ENCODE results near the gene THOC7. TPM values are rescaled to one million over a fixed set of nuclear protein-coding genes. Genes with fewer than 3 reads are reported as not detected.

The THOC7 gene
- total and polyA plus RNA-seq, 2 donors (not counting 3 experiments of a cell fraction or from before 2014, with no cell fraction given), result 16.9 to 68.7 TPM

DNA sequence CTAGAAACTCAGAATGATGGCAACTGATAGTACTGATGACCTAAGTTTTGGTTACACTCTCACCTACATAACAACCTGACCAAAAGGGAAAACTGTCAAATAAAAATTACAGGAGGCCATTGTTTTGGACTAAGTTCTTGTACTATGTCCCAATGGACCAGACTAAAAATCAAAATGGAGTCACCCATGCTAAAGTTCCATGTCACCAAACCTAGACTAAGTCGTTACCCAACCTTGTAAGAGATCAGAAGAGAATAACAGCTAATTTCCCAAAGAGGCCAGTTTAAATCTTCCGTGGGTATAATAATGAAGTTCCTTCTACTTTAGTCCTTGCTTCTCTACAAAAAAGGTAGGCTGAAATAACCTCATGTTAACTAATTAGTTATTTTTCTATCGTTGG lies 12.3 kb downstream of the THOC7 start:
- intact Hi-C loops (cut with micrococcal nuclease), result no loop called here
- no peak overlapping the region for H3K4me3 ChIP-seq (replicated peaks in 1 of 3; ENCODE audit: insufficient read depth in 1 of 3, low read depth in 1 of 3, low read length in 3 of 3)
- no peak overlapping the region for H2AFZ ChIP-seq (ENCODE audit: low read depth, low read length)
- H3K9ac ChIP-seq (replicated peaks; ENCODE audit: extremely low read depth, insufficient read depth, low read length), result no peak overlapping the region
- no peaks in the 10 kb centered on the region for H3K36me3 ChIP-seq (ENCODE audit: control insufficient read depth in 2 of 2, extremely low read depth in 1 of 2, insufficient read depth in 2 of 2, low read length in 2 of 2)
- no peaks in the 10 kb centered on the region for H3K9me1 ChIP-seq (replicated peaks; ENCODE audit: control insufficient read depth, extremely low read depth, insufficient read depth, low read length)
- CTCF ChIA-PET, result interaction anchor here (0.9 kb wide), 1 partner anchor 9 kb away, joined by 5 read pairs; no protein-coding TSS in a partner anchor
- no peak for FAIRE-seq
- BruUV-seq (replicated peaks), result no TSS peak
- peaks cover 22% of the 10 kb centered on the region for H3K79me2 ChIP-seq (ENCODE audit: control insufficient read depth, insufficient read depth, low read length)
- no peaks in the 10 kb centered on the region for H3K4me1 ChIP-seq (ENCODE audit: control insufficient read depth, extremely low read depth, insufficient read depth, low read length)
- dilution Hi-C loops (cut with MboI; ENCODE audit: extremely low pct_ligation_motif_present, low sequenced_read_pairs), result no loop called here
- no peaks in the 10 kb centered on the region for H3K27me3 ChIP-seq (ENCODE audit: control insufficient read depth in 2 of 2, insufficient read depth in 2 of 2, low read length in 2 of 2)
- POLR2A ChIA-PET, result no interaction called here
- no peaks in the 10 kb centered on the region for H3K9me3 ChIP-seq (replicated peaks; ENCODE audit: control insufficient read depth, insufficient read depth, low read length)
- no peak overlapping the region for H3K4me2 ChIP-seq (ENCODE audit: insufficient read depth, low read length)
- H3K27ac ChIP-seq (ENCODE audit: insufficient read depth, low read depth, low read length), result no peak overlapping the region
- H4K20me1 ChIP-seq (replicated peaks; ENCODE audit: control insufficient read depth, extremely low read depth, insufficient read depth, low read length), result no peaks in the 10 kb centered on the region
- no peak for DNase-seq (ENCODE audit: low read depth, low spot score)
- TF ChIP-seq, protein P1, sequence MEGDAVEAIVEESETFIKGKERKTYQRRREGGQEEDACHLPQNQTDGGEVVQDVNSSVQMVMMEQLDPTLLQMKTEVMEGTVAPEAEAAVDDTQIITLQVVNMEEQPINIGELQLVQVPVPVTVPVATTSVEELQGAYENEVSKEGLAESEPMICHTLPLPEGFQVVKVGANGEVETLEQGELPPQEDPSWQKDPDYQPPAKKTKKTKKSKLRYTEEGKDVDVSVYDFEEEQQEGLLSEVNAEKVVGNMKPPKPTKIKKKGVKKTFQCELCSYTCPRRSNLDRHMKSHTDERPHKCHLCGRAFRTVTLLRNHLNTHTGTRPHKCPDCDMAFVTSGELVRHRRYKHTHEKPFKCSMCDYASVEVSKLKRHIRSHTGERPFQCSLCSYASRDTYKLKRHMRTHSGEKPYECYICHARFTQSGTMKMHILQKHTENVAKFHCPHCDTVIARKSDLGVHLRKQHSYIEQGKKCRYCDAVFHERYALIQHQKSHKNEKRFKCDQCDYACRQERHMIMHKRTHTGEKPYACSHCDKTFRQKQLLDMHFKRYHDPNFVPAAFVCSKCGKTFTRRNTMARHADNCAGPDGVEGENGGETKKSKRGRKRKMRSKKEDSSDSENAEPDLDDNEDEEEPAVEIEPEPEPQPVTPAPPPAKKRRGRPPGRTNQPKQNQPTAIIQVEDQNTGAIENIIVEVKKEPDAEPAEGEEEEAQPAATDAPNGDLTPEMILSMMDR (IDR thresholded peaks at IDR 0.05; ENCODE audit: extremely low read depth in 1 of 2, insufficient read depth in 1 of 2, low read depth in 1 of 2, low read length in 2 of 2), result no peak

GRCh38 chr3:63849175-63849574 lies 14.4 kb downstream of the THOC7 start:
- Histone ChIP-seq H3K9ac (replicated peaks; ENCODE audit: extremely low read depth, insufficient read depth, low read length) (no peak overlapping the region), H4K20me1 (replicated peaks; ENCODE audit: control insufficient read depth, extremely low read depth, insufficient read depth, low read length) (no peaks in the 10 kb centered on the region), H2AFZ (ENCODE audit: low read depth, low read length) (no peak overlapping the region), H3K9me3 (replicated peaks; ENCODE audit: control insufficient read depth, insufficient read depth, low read length) (no peaks in the 10 kb centered on the region), H3K4me2 (ENCODE audit: insufficient read depth, low read length) (no peak overlapping the region), H3K27ac (ENCODE audit: insufficient read depth, low read depth, low read length) (no peak overlapping the region), H3K36me3 (ENCODE audit: control insufficient read depth in 2 of 2, extremely low read depth in 1 of 2, insufficient read depth in 2 of 2, low read length in 2 of 2) (no peaks in the 10 kb centered on the region), H3K79me2 (ENCODE audit: control insufficient read depth, insufficient read depth, low read length) (peaks cover 20% of the 10 kb centered on the region), H3K4me1 (ENCODE audit: control insufficient read depth, extremely low read depth, insufficient read depth, low read length) (no peaks in the 10 kb centered on the region), H3K27me3 (ENCODE audit: control insufficient read depth in 2 of 2, insufficient read depth in 2 of 2, low read length in 2 of 2) (no peaks in the 10 kb centered on the region), H3K9me1 (replicated peaks; ENCODE audit: control insufficient read depth, extremely low read depth, insufficient read depth, low read length) (no peaks in the 10 kb centered on the region), H3K4me3 (replicated peaks in 1 of 3; ENCODE audit: insufficient read depth in 1 of 3, low read depth in 1 of 3, low read length in 3 of 3) (no peak overlapping the region)
- TF ChIP-seq GATA2 (IDR thresholded peaks at IDR 0.05; ENCODE audit: insufficient read depth, insufficient read length, low read depth, low read length) (no peak), MYC (IDR thresholded peaks at IDR 0.05; ENCODE audit: low read depth, low read length) (no peak)
- TF ChIP-seq, protein P1 (IDR thresholded peaks at IDR 0.05; ENCODE audit: extremely low read depth in 1 of 2, insufficient read depth in 1 of 2, low read depth in 1 of 2, low read length in 2 of 2), result no peak
- no TSS peak for BruUV-seq (replicated peaks)
- CTCF ChIA-PET, result no interaction called here
- FAIRE-seq (no peak), DNase-seq (ENCODE audit: low read depth, low spot score) (no peak)
- intact Hi-C loops (cut with micrococcal nuclease), result no loop called here
- dilution Hi-C loops (cut with MboI; ENCODE audit: extremely low pct_ligation_motif_present, low sequenced_read_pairs), result no loop called here
- POLR2A ChIA-PET, result no interaction called here
